GM19452 (cell line): ENCODE results near the gene PKNOX1.
"Not testable (repeated sequence)": the region's sequence is repeated elsewhere in the genome, so short reads cannot be mapped to it uniquely, and the experiment has no call there.

ENCODE experiments used
- ATAC-seq: cut with Tn5 transposase; IDR thresholded peaks from one replicate; pipeline ENCODE4 v1.9.1; 2021; ENCODE audit not compliant: unreplicated experiment

Gene PKNOX1

DNA sequence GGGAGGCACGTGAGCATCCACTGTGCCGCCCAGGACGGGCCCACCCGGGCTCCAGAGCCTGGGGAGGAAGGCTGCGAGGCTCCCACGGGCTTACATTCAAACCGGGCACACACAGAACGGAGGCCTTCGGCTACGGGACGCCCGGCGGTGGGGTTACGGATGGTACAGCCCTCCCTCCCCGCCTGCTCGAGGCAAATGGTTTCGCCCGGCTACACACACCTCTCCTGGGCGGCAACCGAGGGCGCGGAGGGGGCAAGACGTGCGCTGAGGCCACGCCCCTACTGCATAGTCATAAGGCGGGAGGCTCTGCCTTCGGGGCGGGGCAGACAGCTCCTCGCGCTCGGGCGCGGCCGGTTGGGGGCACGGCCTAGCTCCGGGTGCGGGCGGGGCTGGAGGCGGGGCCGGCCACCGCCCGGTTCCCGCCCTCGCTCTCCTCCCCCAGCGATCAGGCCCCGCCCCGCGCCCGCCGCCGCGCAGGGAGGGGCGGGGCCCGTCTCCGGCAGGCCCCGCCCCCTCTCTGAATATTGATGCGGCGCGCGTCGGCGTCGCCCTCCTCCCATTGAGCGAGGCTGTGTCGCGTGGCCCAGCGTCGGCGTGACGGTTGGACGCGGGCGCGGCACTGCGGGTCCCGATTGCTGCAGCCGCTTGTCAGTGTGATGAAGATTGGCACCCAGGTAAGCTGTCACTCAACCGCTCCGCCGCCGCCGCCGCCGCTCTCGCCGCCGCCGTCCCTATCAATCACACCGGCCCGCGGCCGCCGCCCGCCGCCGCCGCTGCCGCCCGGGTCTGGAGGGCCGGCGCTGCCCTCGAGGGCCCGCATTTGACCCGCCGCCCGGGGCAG is at the start of gene PKNOX1:
Gene PKNOX1 (plus strand): TSS at position 572 of the 841 bp plus-strand sequence. CDS start 29,820 bp downstream, outside the sequence.
- peak; percentile 86 for ATAC-seq

DNA sequence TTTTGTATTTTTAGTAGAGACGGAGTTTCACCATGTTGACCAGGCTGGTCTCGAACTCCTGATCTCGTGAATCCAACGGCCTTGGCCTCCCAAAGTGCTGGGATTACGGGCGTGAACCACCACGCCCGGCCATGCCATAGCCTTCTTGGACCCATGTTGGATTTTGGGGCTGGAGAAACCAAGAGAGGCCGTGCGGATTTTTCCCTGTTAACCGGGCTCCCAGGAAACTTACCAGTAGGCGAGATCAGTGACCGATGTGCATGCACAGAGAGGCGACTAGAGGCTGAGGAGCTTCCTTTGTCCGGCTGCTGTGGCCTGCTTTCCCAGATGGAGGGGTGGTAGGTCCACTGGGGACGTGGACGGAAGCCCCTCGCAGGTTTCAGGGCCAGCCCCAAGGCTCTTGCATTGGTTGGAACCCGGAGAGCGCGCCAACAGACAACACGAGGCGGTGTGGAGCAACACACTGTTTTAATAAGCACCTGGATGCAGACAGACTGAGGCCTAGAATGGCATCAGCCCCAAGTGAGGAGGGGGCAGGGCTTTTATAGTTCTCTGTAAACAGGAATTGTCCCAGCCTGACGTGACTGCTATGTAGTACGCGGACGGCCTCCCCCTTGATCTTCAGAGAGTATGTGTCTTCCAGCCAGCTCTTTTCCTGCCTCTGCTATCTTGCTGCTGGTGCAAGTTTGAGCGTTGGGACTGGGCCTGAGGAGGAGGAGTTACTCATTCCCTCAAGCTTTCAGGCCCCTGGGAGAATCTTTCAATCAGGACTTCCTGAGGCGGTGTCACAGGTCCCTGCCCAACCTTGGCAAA is 49.0 kb upstream of the PKNOX1 start, which contains the start of gene ERVH48-1:
Gene ERVH48-1 (minus strand): TSS at position 517 of the 813 bp plus-strand sequence. CDS start 6,624 bp downstream, outside the sequence.
- no peak for ATAC-seq

DNA sequence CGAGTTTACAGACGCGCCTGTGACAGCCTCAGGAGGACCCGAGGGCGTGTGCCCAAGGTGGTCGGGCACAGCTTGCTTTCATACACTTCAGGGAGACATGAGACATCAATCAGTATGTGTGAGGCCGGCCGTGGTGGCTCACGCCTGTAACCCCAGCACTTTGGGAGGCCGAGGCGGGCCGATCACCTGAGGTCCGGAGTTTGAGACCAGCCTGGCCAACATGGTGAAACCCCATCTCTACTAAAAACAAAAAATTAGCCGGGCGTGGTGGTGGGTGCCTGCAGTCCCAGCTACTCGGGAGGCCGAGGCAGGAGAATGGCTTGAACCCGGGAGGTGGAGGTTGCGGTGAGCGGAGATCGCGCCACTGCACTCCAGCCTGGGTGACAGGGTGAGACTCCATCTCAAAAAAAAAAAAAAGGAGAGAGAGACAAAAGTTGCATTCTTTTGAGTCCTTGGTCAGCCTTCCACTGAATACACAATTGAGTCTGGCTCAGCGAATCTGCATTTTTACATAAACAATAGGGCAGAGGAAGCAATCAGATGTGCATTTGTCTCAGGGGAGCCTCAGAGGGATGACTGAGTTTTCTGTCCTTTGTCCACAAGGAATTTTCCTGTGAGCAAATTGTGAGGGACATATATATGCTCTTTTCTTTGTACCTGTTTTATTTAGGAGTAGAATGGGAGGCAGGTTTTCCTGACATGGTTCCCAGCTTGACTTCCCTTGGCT is 46.7 kb upstream of the PKNOX1 start:
- not testable (repeated sequence) for ATAC-seq

DNA sequence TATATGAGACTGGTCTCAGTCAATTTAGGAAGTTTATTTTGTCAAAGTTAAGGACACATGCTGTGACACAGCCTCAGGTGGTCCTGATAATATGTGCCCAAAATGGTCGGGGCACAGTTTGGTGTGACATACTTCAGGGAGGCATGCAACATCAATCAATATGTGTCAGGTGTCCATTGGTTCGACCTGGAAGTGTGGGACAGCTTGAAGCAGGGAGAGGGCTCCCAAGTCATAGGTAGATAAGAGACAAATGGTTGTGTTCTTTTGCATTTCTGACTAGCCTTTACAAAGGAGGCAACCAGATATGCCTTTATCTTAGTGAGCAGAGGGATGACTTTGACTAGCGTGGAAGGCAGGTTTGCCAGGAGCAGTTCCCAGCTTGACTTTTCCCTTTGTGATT is 44.4 kb upstream of the PKNOX1 start:
- no peak for ATAC-seq

DNA sequence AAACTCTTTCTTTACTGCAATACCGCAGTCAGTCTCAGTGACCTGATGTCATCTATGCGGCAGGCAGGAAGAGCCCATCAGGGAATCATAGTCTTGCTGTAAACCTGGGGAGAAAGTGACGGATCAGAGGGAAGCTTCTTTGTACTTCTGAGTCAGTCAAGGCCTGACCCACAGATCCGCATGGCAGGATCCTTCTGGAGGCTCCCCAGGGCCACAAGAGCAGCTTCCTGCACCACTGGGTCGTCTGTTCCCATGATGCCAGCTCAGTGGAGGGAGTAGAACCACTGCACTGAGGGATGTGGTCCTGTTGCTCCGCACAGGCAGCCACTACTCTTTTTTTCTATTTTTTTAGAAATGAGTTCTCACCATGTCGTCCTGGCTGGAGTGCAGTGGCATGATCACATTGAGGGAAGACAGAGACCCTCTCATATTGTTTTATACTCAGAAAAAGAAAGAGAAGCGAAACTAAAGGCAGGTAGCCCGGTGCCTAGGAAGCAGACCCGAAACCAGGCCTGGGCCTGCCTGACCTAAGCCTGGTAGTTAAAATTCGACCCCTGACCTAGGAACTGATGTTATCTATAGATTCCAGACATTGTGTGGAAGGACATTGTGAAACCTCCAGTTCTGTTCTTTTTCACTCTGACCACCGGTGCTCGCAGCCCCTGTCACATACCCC is 42.7 kb upstream of the PKNOX1 start:
- no peak for ATAC-seq

DNA sequence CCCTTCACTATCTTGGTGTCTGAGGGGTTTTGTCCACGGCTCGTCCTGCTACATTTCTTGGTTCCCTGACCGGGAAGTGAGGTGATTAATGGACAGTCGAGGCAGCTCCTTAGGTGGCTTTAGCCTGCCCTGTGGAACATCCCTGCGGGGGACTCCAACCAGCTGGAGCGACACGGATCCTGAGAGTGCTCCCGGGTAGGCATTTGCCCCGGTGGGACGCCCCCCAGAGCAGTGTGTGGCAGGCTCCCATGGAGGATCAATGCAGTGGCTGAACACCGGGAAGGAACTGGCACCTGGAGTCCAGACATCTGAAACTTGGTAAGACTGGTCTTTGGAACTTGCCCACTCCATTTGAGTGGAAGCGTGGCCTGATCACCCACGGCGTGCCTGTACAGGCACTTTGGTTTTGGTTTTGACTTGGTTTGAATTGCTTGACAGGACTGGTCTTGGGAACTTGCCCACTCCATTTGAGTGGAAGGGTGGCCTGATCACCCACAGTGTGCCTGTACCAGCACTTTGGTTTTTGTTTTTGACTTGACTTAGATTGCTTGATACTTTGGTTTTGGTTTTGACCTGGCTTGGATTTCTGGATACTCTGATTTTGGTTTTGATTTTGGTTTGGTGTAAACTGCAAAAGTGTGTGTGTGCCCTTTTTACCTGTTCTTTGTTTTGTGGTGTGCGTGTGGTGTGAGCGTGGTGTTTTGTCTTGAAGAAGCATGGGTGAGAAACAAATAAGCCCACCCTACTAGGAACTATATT is 41.8 kb upstream of the PKNOX1 start:
- not testable (repeated sequence) for ATAC-seq

- ATAC-seq = not testable (repeated sequence)
Observed at GRCh38 chr21:42933137-42933970, 41.0 kb upstream of the PKNOX1 start.

DNA sequence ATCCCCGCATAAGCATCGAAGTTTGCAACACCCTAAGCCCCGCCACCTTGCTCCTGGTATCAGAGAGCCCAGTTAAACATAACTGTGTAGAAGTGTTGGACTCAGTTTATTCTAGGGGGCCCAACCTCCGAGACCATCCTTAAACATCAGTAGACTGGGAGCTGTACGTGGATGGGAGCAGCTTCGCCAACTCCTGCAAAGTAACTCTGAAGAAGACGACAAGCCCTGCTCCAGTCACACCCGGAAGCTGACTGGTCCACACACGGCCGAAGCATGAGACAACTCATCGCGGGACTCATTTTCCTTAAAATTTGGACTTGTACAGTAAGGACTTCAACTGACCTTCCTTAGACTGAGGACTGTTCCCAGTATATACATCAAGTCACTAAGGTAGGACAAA is 40.4 kb upstream of the PKNOX1 start:
- not testable (repeated sequence) for ATAC-seq

GRCh38 chr21:42936360-42936759 is 38.0 kb upstream of the PKNOX1 start:
- not testable (repeated sequence) for ATAC-seq

DNA sequence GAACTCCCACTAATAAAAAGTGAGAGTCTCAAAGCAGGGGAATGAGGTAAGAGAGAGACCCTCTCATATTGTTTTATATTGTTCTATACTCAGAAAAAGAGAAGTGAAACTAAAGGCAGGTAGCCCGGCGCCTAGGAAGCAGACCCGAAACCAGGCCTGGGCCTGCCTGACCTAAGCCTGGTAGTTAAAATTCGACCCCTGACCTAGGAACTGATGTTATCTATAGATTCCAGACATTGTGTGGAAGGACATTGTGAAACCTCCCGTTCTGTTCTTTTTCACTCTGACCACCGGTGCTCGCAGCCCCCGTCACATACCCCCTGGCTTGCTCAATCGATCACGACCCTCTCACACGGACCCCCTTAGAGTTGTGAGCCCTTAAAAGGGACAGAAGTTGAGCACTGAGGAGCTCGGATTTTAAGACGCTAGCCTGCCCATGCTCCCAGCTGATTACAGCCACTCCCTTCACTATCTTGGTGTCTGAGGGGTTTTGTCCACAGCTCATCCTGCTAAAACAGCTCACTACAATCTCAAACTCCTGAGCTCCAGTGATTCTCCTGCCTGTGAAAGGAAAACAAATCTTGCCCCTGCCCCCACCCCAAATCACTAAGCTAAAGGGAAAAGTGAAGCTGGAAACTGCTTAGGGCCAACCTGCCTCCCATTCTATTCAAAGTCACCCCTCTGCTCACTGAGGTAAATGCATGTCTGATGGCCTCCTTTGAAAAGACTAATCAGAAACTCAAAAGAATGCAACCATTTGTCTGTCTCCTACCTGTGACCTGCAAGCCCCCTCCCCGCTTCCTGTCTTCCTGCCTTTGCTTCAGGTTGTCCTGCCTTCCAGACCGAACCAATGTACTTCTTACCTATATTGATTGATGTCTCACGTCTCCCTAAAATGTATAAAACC is 37.1 kb upstream of the PKNOX1 start:
- ATAC-seq = not testable (repeated sequence)

DNA sequence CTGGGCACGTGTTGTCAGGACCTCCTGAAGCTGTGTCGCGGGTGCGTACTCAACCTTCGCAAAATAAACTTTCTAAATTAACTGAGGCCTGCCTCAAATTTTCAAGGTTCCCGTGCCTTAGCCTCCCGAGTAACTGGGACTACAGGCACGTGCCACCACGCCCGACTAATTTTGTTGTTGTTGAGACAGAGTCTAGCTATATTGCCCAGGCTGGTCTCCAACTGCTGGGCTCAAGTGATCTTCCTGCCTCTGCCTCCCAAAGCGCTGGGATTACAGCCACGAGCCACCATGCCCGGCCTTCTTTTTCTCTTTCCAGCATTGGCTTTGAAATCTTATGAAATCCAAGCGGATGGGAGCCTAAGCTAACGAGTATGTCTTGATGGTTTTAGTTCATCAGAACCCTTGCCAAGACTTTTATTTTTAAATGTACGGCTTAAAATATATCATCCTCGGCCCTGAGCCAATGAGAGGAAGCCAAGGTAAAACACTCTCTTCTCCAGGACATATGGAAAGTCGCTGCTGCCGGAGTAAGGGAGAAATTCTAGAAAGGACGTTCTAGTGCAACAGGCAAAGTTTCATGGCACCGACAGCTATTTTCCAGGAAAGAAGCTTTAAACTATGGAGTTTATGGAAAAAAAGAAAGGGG is 36.3 kb upstream of the PKNOX1 start:
- ATAC-seq = no peak

GRCh38 chr21:42938606-42938995 is 35.8 kb upstream of the PKNOX1 start:
- ATAC-seq = not testable (repeated sequence)

GRCh38 chr21:42939582-42940413 is 34.6 kb upstream of the PKNOX1 start:
- ATAC-seq = no peak

- ATAC-seq = no peak
Observed at GRCh38 chr21:42941696-42942085, 32.7 kb upstream of the PKNOX1 start.

DNA sequence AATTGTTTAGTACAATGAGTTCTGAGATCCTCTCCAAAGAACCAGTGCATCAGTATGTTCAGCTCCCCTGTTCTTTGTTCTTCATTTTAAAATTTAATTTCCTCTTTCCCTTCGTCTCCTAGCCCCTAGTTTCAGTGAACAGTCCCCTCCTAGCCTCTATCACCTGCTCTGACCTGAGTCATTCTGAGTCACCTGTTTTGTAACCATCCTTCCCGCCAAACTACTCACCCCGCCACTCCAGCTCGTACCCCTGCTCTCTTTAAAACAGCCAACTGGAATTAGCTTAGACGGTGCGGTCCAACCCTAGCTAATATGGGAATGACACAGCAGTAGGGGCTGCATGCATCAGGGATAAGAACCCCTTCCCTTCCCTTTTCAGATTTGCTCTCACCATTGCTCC is 32.1 kb upstream of the PKNOX1 start:
- ATAC-seq = no peak

DNA sequence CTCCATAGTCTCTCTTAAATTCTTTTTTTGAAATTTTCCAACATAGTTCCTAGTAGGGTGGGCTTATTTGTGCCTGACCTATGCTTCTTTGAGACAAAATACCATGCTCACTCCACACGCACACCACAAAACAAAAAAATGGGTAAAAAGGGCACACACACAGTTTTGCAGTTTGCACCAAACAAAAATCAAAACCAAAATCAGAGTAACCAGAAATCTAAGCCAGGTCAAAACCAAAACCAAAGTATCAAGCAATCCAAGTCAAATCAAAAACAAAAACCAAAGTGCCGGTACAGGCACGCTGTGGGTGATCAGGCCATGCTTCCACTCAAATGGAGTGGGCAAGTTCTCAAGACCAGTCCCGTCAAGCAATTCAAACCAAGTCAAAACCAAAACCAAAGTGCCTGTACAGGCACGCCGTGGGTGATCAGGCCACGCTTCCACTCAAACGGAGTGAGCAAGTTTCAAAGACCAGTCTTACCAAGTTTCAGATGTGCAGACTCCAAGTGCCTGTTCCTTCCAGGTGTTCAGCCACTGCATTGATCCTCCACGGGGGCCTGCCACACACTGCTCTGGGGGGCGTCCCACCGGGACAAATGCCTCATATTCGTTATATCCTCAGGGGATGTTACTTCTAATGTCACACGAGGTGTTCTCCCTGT is 25.1 kb upstream of the PKNOX1 start:
- not testable (repeated sequence) for ATAC-seq
